Measurements from ENCODE around the gene CDIPT.
"Not testable (repeated sequence)": the region's sequence is repeated elsewhere in the genome, so short reads cannot be mapped to it uniquely, and the experiment has no call there.

CDIPT gene

GRCh38 chr16:29894352-29894751, 31.3 kb upstream of the CDIPT start:
- DNase-seq, result no peak

DNA sequence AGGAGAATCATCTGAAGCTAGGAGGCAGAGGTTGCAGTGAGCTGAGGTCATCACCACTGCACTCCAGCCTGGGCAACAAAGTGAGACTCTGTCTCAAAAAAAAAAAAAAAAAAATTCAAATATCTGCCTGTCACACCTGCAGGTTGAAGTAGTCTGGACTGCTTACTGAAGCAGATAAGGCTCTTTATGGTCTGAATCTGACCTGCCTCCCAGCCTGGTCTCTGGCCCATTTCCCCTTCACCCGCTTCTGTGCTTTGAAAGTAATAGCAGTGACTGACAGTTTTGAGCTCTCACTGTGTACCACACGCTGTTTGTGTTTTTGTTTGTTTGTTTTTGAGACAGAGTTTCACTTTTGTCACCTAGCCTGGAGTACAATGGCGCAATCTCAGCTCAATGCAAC, 30.5 kb upstream of the CDIPT start:
- no peak for DNase-seq

DNA sequence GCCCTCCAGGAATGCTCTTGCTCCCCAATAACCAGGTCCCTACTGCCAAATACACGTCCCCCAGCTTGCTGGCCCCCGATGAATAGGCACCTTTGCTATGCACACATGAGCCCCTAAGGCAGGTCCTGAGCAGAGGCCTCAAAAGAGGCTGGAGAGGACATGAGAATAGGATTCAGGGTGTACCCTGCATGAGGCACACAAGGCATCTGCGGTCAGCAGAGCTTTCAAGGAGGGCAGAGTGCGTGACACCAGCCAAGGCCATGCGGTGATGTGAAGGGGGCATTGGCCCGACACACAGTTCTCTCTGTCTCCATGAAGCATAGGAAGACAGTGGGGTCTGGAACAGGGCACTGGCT, 29.4 kb upstream of the CDIPT start:
- no peak for DNase-seq

DNA sequence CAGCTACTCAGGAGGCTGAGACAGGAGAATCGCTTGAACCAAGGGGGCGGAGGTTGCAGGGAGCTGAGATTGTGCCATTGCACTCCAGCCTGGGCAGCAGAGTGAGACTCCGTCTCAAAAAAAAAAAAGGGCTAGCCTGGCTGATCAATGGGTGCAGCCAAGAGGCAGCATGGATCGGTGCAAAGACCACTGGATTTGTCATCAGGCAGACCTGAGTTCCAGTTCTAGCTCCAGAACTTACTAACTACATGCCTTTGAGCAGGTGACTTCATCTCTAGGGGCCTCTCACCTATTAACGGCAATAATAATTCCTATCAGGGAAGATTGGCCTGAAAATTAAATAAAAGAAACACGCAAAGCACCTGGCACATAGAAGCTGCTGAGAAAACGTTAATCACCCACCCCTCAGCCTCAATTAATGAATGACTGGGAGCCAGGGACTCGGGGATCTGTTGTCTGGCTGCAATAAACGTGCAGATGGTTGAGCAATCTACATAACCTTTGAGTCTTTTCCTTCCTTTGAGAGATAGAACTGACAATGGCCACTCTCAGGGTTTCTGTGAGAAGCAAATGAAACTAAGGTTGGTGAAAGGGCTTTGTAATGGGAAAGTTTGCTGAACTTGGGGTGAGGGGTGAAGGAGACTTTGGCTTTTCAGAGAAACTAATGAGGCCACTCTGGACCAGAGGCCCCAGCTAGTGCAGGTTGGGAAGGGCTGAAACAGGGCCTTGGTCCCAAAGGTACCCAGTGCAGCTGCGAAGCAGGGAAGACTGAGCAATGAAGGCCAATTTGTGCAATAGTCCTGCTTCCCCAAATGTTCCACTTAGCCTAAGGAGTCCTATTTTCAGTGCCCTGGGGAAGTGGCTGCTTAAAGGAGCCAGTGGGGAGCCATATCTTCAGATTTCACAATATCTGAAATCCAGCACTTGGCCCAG, 28.8 kb upstream of the CDIPT start:
- no peak for DNase-seq

DNA sequence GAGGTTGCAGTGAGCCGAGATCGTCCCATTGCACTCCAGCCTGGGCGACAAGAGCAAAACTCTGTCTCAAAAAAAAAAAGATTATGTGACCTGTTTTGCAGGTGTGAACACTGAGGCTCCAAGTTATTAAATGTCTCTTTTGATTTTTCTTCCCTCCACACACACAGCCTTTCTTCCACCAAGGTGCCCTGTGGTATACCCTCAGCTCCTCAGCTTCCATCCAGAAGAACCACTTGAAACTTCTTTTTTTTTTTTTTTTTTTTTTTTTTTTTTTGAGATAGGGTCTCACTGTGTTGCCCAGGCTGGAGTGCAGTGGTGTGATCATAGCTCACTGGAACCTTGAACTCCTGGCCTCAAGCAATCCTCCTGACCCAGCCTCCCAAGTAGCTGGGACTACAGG, 26.3 kb upstream of the CDIPT start:
- DNase-seq, result not testable (repeated sequence)

- no peak for DNase-seq
These were observed 21.0 kb upstream of the CDIPT start for GRCh38 chr16:29883987-29884386.

DNA sequence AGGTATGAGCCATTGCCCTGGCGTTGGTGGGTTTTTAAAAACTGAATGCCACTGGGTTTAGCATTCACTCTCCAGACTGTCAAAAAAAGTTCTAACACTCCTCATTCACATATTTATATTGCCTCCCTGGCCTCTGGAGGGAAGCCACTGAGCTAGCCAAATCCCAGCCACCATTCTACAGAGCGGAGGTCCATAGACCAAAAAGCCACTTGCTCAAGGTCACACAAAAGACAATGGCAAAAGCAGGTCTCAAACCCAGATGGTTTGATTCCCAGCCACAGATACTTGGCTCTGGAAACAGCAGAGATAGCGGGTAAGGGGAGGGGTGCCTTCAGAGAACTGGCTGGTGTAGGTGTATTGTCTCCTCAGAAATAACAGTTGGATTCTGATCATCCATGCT, 18.0 kb upstream of the CDIPT start:
- DNase-seq, result no peak

GRCh38 chr16:29878172-29878571, 15.1 kb upstream of the CDIPT start:
- no peak for DNase-seq

GRCh38 chr16:29877266-29877961, 14.4 kb upstream of the CDIPT start:
- peak; percentile 71 for DNase-seq

- no peak for DNase-seq
These were observed 13.7 kb upstream of the CDIPT start for GRCh38 chr16:29876594-29877249.

DNA sequence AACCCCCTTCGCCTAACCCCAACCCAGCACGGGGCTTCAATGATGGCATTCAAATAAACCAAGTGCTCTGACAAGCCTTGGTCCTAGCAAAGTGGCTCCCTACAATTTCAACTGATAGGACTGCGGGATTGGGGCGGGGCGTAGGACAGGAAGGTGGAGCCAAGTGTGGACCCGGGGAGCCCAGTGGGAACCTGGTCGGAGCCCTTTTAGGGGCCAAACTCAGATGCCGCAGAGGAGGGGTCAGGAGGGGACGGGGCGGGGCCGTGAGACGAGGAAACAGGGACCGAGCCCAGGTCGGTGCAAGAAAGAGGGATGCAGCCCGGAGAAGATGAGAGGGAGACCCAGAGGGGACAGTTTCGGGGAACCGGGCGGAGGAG, 13.2 kb upstream of the CDIPT start:
- DNase-seq, result no peak

DNA sequence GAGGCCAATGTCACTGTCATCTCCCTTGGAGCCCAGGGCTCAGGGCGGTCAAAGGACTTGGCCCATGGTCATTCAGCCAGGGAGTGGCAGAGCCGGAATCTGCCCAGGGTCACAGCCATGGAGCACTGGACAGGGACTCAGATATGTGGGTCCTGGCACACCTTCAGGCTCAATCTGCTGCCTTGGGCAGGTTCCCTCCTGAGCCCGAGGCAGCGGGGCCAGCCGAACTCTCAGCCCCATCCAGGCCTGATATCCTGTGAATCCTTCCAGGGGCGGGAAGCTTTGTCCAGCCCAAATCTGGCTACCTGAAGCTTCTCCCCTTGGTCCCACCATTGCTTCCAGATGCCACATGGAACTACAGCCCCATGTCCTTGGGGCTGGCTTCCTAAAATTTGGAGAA, 12.2 kb upstream of the CDIPT start:
- DNase-seq, result no peak

DNA sequence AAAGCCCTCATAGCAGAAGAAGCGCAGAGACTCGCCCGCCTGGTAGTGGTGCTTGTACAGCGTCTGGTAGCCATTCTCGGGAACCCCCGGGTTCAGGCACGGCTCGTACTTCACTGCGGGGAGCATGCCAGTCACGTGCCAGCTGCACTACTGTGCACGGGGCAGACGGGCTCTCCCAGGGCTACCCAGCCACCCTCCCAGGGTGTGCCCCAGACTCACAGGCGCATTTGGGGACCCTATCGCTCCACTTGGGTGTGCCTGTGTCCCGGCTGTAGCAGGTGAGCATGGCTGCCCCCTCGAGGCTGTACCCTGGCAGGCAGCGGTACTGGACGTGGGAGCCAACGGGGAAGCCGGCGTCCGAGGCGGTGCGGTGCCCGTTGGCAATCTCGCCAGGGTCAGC, 10.3 kb upstream of the CDIPT start:
- DNase-seq, result no peak

- DNase-seq, result no peak
These were observed 9.0 kb upstream of the CDIPT start for GRCh38 chr16:29871822-29872546.

GRCh38 chr16:29869067-29869466, 6.0 kb upstream of the CDIPT start:
- DNase-seq, result not testable (repeated sequence)

GRCh38 chr16:29868396-29869009, 5.5 kb upstream of the CDIPT start:
- DNase-seq, result no peak

DNA sequence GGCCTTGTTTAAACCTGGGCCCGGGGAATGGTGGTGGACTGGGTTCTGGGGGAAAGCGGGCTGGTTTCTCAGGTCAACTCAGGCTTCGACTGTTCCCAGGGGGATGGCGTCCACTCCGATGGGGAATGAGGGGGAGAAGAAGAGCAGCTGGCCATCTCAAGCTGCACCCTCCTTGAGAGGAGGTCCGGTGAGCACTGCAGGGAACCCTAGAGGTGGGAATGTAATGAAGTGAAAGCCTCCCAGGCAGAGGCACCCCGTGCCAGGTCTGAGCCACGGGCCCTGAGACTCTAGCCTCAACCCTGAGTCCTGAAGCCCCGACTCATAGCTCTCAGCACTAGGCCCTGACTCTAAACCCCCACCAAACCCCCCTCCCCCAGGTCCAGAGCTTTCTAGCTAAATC, 1.2 kb upstream of the CDIPT start:
- DNase-seq, result no peak

GRCh38 chr16:29863669-29863984, 601 bp upstream of the CDIPT start:
- no peak for DNase-seq

- DNase-seq, result no peak
These were observed 593 bp downstream of the CDIPT start for GRCh38 chr16:29862383-29862883.

- no peak for DNase-seq
These were observed 2.8 kb downstream of the CDIPT start for GRCh38 chr16:29860218-29860617.

DNA sequence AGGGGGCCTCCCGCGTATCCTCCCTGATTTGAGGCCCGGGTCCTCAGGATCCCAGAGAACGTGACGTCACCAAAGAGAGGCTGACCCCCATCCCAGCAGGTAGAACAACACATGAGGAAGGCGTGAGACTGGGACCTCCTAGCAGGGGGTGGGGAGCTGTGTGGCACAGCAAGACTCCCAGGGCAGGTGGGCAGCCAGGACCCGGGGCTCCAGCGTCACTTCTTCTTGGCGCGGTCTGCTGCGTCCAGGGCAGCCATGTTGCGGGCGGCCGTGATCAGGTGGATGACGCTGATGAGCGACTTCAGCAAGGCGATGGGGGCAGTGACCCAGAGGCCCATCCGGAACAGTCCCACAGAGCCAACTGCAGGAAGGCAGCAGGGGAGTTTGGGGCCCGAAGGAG, 4.1 kb downstream of the CDIPT start:
- no peak for DNase-seq

DNA sequence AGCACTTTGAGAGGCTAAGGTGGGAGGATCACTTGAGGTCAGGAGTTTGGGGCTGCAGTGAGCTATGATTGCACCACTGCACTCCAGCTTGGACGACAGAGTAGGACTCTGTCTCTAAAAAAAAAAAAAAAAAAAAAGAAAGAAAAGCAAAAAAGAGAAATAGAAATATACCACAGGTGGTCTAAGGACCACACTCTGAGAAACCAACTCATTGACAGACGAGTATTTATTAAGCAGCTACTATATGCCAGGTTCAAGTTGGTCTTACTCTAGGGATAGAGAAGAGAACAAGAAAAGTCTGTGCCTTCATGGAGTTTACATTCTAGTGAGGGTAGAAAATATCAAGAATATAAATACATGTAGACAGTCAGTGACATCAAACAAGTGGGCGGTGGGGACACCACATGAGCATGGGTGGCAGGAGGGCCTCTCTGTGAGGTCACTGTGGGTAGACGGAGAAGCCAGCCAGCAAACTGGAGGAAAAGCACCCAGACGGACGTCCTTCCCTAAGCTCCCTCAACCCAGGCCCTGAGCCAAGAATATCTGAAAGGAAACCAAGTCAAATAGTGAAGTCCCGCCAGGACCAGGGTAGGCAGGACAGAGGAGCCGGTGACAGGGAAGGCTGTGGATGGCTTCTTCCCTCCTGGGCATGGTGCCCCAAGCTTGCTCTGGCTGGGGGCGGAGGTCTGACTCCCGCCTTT, 4.7 kb downstream of the CDIPT start:
- no peak for DNase-seq
